Stimulated activated CD4-positive, alpha-beta T cell treated with anti-CD3 and anti-CD28 coated beads, Interleukin-12 subunit alpha, Interleukin-12 subunit beta, amount 100 ng/mL, for 4 hours (primary cell): ENCODE data around the gene NUAK2.

Experiments used
- DNase-seq: peaks from one replicate; pipeline ENCODE4 v3.0.0-alpha.2; 2020

The NUAK2 gene

DNA sequence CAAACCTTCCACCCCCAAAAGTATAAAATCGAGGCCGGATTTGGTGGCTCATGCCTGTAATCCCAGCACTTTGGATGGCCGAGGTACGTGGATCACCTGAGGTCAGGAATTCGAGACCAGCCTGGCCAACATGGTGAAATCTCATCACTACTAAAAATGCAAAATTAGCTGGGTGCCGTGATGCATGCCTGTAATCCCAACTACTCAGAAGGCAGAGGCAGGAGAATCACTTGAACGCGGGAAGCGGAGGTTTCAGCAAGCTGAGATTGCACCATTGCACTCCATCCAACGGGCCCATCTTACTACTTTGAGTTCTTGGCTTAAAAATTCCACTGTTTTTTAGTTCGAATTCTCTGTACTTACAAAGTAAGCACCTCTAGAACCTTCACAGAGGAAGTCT, 24.2 kb upstream of the NUAK2 start:
- no peak for DNase-seq

DNA sequence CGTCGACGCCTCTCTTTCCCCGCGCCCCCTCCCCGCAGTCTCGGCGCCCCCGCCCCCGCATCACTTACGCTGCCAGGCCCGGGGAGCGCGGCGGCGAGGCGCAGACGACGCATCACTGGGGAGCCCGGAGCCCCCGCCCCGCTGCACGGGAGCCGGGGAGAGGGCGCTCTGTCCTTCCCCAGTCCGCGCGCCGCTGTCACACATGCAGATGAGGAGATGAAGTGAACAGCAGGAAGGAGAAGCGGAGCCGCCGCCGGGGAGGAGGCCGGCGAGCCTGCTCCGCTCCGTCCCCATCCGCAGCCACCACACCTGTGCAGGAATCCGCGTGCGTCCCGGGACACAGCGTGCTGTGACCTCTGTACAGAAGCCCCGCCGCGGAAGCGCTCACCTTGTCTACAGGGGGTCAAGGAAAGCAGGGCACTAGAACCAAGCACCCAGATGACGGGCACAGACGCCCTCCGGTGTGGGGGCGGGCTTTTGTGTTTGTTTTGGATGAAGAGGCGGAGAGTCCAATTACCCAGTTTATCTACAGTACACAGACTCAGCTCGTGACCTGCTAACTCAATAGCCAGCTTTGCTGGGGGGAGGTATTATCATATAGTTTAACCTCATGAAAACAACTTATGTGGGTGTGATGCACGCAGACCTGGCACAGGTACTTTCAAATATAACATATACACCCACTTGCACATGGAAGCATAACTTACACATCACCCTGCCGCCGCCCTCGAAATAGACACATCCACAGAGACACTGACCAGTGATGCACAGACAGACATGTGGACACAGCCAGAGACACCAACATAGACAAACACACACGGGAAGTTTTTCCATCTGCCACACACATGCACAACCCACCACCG, 22.8 kb upstream of the NUAK2 start:
- DNase-seq: peak; percentile 55

DNA sequence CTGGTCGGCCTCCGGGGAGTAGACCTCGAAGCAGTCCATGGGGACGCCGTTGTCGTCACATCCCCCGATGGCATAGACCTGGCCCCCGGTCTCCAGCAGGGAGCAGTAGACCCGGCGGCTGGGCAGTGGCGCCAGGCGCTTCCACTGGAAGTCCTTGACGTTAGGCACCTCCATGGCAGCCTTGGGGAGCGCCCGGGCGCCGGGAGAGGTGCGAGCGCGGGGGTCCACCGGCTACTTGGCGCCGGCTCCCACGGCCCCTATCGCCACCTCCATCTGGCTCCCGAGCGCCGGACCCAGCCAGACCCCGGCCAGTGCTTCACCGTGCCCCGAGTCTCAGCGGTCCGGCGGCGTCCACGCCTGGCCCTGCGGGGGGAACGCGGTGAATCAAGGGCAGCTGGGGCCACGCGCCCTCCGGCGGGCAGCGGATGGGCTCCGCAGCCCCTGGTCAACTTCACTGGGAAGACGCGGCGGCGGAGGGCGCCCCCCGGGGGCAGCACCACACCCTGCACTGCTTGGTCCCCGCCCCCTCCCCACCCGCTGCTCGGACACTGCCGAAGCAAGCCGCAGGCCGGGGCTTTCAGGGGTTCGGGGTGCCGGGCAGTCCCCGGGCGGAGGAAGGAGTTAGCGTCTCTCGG, 22.0 kb upstream of the NUAK2 start:
- no peak for DNase-seq

DNA sequence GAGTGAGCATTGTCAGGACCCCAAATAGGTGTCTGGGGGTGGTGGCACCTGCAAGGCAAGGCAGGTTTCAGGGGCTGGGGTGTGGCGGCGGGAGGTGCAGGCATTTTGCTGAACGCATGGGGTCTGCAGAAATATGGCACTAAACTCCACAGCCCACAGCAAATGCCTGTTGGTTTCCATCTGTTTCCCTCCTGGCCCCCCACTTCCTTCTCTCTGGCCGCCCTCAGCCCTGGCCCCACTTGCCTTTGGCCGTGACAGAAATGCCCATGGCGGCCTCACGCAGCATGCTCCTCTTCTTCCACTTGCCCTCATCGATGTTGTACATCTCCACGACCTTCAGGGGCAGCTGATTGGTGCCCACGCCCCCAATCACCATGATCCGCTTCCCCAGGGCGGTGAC, 21.4 kb upstream of the NUAK2 start:
- no peak for DNase-seq

DNA sequence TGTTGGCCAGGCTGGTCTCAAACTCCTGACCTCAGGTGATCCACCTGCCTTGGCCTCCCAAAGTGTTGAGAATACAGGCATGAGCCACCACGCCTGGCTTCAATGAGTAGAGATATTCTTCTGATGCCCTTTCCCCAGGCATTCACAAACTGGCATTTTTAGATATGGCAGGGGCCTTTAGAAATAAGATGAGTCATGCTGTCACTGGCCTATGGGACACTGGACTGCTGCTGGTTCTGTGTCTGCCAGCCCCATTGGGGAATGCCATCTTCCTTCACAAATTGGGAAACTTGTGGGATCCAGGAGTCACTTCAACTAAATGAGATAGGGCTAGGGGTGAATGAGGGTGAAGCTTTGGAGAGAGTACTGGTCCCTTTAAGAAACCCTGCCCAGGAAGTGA, 19.1 kb upstream of the NUAK2 start:
- no peak for DNase-seq

DNA sequence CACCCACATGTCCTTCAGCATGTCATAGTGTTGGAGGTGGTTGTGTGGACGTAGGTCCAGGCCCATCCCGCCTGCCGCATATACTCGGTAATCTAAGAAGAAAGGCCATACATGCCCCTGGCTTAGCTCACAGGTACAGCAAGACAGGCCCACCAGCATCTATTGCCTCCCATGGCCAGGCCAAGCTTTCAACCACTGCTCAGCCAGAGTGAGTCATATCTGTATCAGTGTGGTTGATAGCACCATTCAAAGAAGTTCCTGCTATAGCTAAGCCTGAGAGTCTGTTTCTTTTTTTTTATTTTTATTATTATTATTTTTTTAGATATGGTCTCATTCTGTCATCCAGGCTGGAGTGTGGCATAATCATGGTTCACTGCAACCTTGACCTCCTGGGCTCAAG, 18.2 kb upstream of the NUAK2 start:
- no peak for DNase-seq

DNA sequence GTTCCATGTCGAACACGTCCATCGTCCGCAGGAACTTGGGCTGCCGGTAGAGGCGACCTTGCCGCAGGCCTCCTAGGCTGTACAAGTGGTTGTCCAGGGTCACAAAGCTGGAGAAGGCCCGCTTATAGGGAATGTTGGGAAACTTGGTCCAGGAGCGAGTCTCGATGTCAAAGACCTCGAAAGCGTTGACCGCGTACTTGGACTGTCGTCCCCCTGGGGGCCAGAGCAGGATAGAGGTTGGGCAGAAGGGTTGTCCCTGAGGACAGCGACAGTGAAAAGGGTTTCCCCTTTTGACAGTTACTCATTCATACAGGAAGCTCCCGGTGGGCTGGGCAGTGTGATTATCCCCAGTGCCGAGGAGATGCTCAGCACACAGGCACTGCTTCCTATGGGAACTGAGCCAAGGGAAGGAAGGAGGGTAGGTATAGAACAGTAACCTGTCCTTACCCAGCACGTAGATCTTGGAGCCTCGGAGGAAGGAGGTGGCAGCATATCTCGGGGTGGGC, 17.7 kb upstream of the NUAK2 start:
- DNase-seq: no peak

DNA sequence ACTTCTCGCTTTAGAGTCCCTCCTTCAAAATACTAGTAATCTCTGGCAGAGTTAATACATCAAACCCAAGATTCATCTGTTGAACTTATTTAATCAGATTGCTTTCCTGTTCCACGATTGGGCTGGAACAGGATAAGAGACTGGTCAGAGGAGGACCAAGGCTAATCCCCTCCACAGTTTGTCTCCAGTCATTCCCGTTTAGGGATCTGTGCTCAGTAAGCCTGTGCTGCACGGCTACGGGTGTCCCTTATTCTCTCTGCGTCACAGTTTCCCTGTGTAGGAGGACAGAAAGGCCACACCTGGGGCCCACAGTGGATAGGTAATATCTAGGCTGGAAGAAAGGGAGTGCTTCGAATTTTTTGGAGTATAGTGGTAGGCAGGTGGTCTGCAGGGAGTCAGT, 16.5 kb upstream of the NUAK2 start:
- no peak for DNase-seq

DNA sequence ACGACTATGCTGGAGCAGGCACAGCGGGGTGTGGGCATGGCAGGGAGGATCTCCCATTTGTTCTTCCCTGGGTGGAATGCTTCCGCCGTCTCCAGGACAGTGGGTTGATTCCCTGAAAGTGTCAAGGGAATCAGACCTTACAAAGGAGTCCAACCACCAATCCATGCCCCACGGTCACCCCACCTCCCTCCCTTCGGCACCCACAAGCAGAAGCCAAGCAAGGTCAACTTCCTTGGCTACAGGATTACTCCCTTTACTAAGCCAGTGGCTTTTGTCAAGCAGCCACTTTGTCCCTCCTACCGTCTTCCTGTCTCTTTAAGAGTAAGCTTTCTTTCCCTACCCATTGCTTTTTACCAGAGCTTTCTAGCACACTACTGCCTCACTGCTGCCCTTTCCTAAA, 15.9 kb upstream of the NUAK2 start:
- no peak for DNase-seq

DNA sequence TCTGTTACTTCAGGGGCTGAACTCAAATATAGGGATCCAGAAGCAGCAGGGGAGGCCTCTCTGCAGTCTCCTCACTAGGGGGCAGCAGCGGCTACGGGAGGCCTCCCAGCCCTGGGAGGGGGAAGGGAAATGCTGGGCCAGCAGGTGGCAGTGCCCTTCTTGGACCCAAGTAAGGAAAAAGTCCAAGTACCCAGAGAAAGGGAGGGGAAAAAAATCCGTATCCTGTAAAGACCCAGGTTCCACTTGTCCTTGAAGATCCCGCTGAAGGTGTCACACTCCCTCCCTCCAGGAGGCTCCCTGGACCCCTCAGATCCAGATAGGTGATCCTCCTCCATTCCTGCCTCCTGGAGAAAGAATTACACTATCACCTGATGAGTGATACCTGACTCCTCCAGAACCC, 14.1 kb upstream of the NUAK2 start:
- DNase-seq: peak; percentile 77

DNA sequence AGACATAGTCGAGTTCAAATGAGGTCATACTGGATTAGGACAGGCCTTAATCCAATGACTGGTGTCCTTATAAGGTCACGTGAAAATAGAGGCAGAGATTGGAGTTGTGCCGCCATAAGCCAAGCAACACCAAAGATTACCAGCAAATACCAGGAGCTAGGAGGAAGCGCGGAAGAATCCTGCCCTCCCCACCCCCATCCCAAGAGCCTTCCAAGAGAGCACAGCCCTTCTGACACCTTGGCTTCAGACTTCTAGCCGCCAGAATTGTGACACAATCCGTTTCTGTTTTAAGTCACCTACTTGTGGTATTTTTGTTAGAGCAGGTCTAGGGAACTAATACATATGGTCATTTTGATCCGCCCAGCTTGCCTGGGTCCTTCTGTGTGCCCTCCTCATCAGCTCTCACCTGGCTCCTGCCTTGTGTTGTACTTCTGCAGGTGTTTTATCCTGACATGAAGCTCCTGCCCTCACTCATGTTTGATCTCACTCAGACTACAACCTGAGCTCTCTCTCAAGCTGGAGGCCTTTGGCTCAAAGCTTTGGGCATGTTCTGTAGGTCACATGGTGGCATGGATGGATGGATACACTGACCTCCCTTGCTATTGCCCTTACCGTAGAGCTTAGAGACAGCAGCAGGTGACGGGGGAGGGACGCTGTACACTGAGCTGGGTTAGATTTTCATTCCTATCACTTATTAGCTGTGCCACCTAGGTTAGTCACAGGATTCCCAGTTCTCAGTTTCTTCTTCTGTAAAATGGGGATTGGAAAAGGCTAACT, 10.7 kb upstream of the NUAK2 start:
- DNase-seq: no peak

DNA sequence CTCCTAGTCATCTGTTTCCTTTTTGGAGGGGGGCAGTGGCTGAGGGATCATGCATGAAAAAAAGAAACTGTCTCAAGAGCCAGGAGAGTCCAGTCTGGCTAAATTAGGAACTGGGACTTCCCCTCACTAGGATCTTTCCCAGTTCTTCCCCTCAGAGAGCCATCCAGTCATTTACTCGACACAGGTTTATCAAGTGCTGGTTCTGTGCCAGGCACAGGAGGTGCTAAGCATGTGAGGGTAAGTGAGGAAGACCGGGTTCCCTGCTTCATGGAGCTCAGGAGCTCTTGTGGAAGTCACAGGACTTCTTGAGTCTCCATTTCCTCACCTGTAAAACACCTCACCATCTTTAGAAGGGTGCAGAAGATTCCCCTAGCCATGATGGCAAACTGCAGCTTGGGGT, 8.6 kb upstream of the NUAK2 start:
- no peak for DNase-seq

DNA sequence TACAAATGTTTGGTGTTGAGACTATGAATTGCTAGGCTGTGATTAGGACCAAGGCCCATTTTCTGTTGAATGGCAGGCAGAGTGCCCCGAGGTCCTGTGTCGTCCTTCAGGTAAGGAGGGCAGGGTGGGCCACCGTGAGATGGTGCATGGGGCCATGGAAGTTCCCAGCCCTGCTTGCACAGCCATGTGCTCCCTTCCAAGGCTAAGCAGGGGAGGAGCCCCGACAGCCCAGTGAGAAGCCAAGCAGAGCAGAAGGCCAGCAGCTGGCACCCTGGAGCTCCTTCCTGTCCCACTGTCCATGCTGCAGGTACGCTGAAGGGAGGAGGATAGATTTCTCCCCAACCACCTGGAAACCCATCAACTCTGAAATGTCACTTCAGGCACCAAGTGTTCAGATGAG, 8.2 kb upstream of the NUAK2 start:
- no peak for DNase-seq

DNA sequence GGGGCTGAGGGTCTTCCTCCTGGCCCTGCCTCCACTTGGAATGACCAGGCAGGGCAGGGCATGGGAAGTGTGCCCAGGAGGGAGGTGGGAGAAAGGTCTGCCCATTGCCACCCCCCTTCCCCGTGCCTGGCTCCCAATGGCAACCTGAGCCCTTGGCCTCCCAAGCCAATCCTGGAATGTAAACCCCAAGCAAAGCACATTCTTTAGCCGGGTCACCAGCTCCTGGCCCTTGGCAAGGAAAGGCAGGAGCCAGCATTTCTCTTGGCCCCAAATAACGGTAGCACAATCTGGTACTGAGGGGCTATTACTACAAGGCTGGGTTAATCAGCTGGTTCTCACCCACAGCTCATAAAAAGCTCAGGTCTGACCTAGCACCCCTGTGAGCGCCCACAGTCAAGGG, 6.9 kb upstream of the NUAK2 start:
- DNase-seq: no peak

DNA sequence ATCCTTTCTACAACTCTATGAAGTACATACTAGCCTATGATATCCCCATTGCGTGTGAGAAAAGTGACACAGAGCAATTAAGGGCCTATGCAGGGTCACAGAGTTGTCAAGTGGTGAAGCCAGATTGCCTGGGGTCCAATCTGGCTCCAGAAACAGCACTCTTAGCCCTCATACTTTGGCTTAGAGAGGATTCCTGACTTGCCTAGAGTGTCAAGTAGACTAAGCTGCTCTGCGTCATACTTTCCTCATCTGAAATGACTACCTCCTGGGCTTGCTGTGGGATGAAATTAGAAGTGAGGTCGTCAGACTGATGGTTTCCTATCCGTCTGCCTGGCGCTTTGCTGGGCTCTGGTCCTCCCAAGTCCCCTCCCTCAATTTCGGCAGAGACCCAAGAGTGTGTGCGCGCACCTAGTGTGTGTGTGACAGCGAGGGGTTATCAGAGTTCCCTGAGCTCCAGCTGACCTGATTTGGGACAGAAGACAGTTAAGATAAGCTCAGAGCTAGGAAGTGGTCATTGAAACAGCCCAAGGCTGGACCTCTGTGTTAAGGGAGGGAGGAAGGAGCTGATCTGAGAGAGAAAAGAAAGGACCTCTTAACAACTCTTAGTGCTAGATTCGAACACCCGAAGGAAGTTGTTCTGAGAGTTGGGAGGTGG, 5.4 kb upstream of the NUAK2 start:
- no peak for DNase-seq

DNA sequence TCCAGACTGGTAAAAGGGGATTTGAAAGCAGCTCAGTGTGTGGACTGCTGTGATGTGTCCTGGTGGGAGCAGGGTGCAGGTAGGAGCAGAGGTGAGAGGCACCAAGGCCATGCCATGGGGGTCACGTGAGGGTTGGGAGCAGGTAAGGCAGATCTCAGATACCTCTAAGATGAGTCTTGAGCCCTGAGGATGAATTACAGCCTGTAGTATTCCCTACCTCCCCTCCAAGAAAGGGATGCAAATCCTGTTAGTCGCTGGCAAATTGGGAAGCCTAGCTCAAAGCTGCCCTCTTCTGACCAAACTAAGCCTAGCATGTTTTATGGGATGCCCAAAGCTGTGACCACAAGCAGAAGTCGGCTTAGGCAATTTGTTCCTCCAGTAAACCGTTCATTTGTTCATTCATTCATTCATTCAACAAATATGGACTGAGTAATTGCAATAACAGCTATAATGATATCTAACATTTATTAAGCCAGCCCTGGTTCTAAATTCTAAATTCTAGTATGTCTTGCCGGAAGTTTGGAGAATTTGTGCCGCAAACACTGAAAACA, 3.9 kb upstream of the NUAK2 start:
- peak; percentile 32 for DNase-seq

DNA sequence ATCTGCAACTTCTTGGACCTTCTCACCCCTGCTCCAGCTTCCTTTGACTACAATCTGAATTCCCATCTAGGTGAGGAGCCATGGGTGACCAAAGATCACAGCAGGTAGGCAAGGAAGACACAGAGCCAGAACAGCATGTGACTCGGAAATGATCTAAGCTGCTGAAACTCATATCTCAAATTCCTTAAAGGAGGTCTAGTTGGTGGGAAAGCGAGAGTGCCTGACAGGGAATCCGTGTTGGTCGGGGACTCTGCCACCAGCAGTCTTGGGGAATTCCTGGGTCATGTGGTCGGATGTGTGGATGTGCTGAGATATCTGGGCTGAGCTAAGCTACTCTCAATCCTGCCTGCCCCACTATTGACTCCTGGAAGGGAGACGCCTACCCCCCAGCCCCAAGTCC, 3.2 kb upstream of the NUAK2 start:
- no peak for DNase-seq

DNA sequence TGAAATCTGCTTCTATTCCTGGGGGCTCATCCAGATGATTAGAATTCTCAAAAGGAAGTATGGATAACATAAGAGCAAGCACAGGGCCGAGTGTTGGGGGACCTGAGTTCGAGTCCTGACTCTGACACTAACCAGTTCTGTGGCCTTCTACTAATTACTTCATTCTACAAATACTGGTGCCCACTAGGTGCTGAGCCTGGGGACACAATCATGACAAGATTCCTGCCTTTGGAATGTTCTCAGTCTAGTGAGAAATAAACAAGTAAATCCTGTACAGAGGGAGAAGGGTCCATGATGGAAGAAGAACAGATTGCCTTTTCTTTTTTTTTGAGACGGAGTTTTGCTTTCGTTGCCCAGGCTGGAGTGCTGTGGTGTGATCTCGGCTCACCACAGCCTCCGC, 2.2 kb upstream of the NUAK2 start:
- DNase-seq: no peak

DNA sequence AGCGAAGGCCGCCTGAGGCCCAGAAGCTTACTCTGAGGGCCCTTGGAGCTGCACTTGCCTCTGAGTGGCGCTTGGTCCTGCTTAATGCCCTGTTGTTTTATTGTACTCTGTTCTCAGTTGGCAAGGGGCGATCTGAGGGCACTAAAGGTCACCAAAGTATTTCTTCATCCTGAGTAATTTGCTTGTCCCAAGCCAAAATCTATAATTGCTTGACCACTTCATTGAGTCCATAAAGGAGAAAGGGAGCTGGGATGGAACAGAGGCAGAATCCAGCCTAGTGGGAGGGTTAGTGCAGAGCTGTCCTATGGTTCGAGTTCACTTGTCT, 376 bp upstream of the NUAK2 start:
- no peak for DNase-seq

DNA sequence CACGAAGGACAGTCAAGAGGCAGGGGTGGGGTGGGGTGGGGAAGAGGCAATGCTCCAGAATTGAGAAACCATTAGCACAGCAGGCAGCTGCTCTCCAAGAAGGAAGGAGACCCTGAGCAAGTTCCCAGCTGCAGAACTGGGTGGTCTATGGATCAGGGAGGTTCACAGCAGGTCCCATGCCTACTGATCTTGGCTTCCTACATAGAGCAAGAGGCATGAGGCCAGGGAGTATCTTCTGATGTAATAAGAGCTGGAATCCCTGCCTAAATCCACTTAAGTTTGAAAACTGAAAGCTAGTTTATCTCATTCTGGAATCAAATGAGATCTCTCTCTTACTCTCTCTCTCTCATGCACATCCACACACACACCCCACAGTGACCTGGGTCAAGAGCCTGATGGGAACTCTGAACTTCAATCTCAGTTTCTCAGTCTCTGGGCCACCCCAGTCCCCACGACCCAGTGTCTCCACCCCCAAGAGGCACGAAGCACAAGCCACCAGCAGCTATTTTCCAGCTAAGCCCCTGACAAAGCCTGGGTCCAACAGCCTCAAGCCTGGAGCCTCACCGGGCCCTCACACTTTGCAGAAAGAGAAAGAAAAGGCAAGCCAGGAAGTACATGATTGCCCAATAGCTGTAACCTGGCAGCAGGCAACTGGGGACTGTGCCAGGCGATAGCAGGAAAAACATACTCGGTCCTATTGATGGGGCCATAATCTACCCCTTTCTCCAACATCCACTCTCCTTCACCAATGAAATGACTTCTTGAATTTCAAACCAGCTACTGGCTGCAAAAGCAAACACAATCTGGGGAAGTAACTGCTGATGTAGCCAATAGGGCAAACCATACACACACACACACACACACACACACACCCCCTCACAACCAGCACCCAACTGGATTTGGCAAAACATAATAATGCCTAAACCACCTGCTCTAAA, 2.2 kb downstream of the NUAK2 start:
- DNase-seq: no peak

DNA sequence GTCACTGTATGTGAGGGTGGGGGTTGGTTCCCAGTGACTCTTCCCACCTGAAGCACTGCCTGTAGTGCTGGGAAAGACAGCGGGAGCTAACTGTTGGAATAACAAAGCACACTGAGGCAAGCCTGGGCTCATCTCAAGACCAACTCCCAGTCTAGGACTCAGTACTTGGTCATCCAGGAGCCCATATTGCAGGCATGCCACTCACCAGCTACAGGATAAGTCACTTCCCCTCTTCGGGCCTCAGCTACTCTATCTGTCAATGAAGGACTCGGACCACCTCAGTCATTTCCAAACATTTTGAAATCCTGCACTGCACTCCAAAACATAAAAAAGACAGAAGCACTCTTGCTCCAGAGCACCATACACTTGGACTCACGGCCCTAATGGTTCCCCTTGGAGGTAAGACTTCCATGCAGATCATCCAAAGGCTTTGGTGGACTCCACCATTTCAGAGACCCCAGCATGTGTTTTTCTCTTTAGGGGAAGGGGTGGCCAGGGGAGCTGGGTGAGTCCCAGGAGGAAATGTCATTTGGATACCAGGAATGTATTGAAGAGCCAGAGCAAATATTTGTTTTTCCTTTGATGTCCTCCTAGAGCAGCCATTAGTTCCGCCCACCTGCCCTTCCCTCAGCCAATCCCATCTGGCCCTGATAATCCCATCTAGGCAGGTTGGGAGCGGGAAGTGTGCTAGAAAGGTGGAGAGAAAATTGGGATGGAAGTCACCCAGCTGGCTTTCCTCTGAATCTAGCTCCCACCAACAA, 3.1 kb downstream of the NUAK2 start:
- no peak for DNase-seq
